HG02763 (cell line): ENCODE measurements around the gene KCTD4.
A peak's percentile ranks its signal among the peaks of the same experiment; 100 is the strongest.
"Not testable (repeated sequence)": the region's sequence is repeated elsewhere in the genome, so short reads cannot be mapped to it uniquely, and the experiment has no call there.

ENCODE experiments used
- ATAC-seq: cut with Tn5 transposase; IDR thresholded peaks from one replicate; pipeline ENCODE4 v1.9.1; 2021; ENCODE audit warnings: mild to moderate bottlenecking, moderate library complexity; ENCODE audit not compliant: unreplicated experiment

KCTD4 gene

GRCh38 chr13:45216193-45216592, 15.3 kb upstream of the KCTD4 start:
- no peak for ATAC-seq

GRCh38 chr13:45215392-45216077, 14.7 kb upstream of the KCTD4 start:
- no peak for ATAC-seq

DNA sequence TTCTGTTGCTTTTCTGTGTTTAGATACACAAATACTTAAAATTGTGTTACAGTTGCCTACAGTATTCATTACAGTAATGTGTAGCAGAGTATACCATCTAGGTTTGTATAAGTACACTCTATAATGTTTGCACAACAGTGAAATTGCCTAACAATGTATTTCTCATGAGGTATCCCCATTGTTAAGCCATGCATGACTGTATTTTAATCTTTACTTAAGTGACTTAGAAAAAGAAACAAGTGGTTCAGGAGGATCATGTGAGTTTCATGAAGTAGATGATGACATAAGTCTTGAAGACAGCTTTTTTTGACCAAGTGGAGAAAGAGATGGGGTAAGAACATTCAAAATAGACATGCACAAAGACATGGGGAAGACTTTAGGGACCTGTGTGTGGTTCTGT, 8.4 kb upstream of the KCTD4 start:
- no peak for ATAC-seq

DNA sequence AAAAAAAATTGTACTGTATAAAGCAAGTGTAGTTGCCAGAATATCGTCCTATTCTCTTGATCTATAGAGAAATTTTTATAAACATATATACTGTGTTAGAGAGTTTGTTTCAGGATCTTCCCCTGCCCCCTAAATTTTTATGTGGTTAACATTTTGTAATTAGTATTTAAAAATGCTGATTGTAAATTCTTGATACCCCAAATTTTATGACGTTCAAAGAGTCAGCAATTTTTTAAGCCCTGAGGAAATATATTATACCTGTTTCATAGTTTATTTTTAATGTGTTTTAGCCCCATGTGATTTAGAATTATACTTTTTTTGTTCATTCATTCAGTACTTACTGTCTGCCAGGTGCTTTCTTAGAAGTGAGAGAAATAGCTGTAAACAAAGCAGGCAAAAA, 7.3 kb upstream of the KCTD4 start:
- ATAC-seq = no peak

DNA sequence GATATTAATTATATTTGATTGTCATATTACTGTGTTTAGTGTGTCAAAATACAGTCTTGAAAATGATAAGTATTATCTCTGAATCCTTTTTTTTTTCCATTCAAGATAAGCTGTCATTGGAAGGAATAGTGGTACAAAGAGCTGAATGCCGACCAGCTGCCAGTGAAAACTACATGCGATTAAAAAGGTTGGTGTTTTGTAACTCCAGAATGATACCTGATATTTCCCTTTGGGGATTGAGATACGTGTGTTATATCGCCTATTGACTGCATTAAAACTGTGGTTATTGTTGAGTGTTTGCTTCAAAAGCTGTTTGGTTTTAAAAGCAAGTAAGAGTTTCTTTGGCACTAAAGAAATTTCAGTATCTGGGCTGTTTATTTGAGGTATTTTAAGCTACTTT, 6.5 kb upstream of the KCTD4 start:
- no peak for ATAC-seq

- ATAC-seq = peak; percentile 48
Observed at GRCh38 chr13:45206340-45206739, 5.5 kb upstream of the KCTD4 start.

DNA sequence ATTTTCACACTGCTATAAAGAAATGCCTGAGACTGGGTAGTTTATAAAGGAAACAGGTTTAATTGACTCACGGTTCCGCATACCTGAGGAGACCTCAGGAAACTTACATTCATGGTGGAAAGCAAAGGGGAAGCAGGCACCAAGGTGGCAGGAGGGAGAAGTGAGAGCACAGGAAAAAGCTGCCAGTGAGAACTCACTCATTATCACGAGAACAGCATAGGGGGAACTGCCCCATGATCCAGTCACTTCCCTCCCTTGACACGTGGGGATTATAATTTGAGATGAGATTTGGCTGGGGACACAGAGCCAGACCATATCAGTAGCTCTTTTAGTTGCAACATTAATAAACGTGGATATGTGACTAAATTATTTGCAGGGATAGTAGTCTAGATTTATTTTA, 4.3 kb upstream of the KCTD4 start:
- no peak for ATAC-seq

- ATAC-seq = no peak
Observed at GRCh38 chr13:45199711-45200110, 1.1 kb downstream of the KCTD4 start.

- no peak for ATAC-seq
Observed at GRCh38 chr13:45198924-45199323, 1.9 kb downstream of the KCTD4 start.

DNA sequence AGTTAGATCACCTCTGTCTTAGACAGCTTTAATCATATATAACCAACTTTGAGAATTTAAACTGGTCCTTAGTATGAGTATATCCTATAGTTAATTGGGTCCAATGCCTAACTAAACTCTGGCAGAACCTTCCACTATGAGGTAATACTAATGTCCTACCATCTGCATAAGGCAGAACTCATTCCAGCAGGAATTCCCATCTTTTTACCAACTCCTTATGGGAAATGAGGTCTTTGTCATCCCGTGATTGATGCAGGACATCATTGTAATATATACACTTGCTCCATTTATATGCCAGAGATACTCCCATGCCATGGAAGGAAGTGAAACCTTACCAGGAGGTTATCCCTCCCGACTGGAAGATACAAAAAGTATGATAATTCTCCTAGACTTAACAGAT, 2.8 kb downstream of the KCTD4 start:
- no peak for ATAC-seq

- no peak for ATAC-seq
Observed at GRCh38 chr13:45196622-45197021, 4.2 kb downstream of the KCTD4 start.

DNA sequence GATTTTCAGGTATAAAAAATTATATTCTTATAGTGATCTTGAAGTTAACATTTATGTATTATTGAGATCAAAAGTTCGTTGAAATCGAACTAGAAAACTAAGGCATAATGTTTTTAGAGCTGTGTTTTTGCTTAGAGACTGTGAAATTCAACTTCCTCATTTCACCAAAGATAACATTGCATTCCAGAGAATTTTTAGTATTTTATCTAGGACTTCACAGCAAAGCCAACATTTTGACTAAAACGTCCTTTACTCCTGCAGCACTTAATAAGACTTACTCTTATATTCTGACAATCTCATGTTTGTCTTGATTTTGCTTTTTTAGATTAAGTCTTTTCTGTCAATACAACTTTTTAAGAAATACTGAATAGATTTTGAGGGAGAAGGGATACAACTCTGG, 4.7 kb downstream of the KCTD4 start:
- ATAC-seq = no peak

- ATAC-seq = no peak
Observed at GRCh38 chr13:45195421-45195820, 5.4 kb downstream of the KCTD4 start.

DNA sequence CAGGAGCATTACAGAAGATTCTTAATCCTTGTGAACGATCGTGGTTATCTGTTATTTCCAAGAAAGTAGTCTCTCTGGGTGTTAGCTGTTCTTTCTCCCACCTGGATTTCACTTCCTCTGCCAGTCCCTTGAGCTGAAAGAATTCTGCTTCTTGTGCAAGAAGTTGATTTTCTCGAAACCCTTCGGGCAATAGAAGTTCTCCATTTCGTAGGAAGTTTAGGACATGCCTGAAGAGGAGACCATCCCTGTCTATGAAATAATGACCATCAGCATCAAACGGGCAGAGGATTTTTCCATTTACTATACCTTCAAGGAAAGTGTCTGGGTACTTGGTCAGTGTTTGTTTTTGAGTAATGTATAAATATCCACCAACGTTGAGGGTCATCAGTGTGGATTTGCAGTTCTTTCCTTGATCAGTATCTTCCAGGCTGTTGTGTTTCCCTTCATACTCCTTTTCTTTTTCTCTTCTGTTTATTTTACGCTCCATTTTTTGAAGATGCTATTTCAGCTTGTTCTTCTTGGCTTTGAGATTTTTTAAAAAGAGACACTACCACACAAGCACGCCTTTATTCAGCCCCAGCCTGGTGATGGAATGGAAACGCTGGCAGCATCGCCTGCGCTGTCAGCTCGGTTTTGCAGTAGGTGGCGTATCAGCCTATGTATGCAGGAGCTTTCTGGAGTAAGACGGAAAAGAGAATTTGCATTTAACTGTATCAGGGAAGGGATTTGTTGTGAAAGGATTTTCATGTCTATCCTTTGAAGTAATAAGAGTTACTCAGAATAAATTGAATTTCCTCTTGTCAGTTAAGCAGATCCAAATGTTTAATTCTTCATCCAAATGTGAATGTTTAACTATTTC, 6.5 kb downstream of the KCTD4 start:
- no peak for ATAC-seq

GRCh38 chr13:45191874-45192273, 9.0 kb downstream of the KCTD4 start:
- ATAC-seq = no peak

DNA sequence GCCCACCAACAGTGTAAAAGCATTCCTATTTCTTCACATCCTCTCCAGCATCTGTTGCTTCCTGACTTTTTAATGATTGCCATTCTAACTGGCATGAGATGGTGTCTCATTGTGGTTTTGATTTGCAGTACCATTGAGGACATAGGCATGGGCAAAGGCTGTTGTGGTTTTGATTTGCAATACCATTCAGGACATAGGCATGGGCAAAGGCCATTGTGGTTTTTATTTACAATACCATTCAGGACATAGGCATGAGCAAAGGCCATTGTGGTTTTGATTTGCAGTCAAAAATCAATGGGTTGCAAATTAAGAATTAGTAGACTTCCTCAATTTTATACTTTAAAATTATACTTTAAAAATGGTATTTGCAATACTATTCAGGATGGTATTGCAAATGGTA, 11.3 kb downstream of the KCTD4 start:
- ATAC-seq = not testable (repeated sequence)

- not testable (repeated sequence) for ATAC-seq
Observed at GRCh38 chr13:45189077-45189476, 11.8 kb downstream of the KCTD4 start.

GRCh38 chr13:45185286-45185685, 15.6 kb downstream of the KCTD4 start:
- no peak for ATAC-seq

GRCh38 chr13:45184693-45185092, 16.2 kb downstream of the KCTD4 start:
- no peak for ATAC-seq

- no peak for ATAC-seq
Observed at GRCh38 chr13:45180713-45181601, 19.9 kb downstream of the KCTD4 start.

- ATAC-seq = no peak
Observed at GRCh38 chr13:45180303-45180702, 20.5 kb downstream of the KCTD4 start.
